Lower leg skin (tissue), 4 donors: Measurements from ENCODE around the gene PCDH9. TPM values are rescaled to one million over a fixed set of nuclear protein-coding genes. Genes with fewer than 3 reads are reported as not detected.

ENCODE experiments used
- DNase-seq, 2 donors: peaks; one replicate each; pipeline ENCODE4 v3.0.0-alpha.2; 2019; ENCODE audit warnings: low spot score in 2 of 2
- H3K4me3 ChIP-seq: fragments of 200-600 bp; sonication (generic); 2 replicates; pipeline ENCODE4 v1.5.1; 2017; ENCODE audit warnings: mild to moderate bottlenecking, low read depth; ENCODE audit not compliant: poor library complexity, severe bottlenecking
- CTCF ChIP-seq, 3 donors: fragments of 450-650 bp; IDR thresholded peaks; one replicate each; pipeline ENCODE4 v1.5.1; 2016; ENCODE audit warnings: antibody characterized with exemption in 3 of 3, mild to moderate bottlenecking in 3 of 3, moderate library complexity in 2 of 3
- POLR2A ChIP-seq, 2 donors: fragments of 450-650 bp; IDR thresholded peaks; one replicate each; pipeline ENCODE4 v1.6.1; 2016 to 2017; ENCODE audit warnings: antibody characterized with exemption in 2 of 2, mild to moderate bottlenecking in 1 of 2, moderate library complexity in 1 of 2
- WGBS, 2 donors: methylation state at CpG; one replicate each; pipeline ENCODE4 v1.1.5; 2018; 5-methylcytosine and 5-hydroxymethylcytosine counted together
- intact Hi-C: fragments of 100-400 bp; cut with DNase I; formaldehyde crosslinking; loops from one replicate; pipeline ENCODE4 v1.15.0; 2023; ENCODE audit warnings: low total_unique reads
- total RNA-seq, 4 donors: library from RNA; depleted of rRNA; stranded (reverse); fragments of >200 nt; gene quantifications; one replicate each; pipeline ENCODE4 v1.1.0, GENCODE V29; 2016

PCDH9 gene
- total RNA-seq, 4 donors from 2014 or later, result 0.21 to 0.84 (median 0.36) TPM

GRCh38 chr13:66509175-66509574 is 721.0 kb downstream of the PCDH9 start:
- WGBS, 2 donors, result 74 to 83% methylated on average over 1 of the region's 1 CpG
- H3K4me3 ChIP-seq, result no peak overlapping the region
- intact Hi-C loops, result no loop called here
- TF ChIP-seq CTCF (IDR thresholded peaks at IDR 0.05) (no peak), POLR2A (IDR thresholded peaks at IDR 0.05) (no peak)
- DNase-seq, result no peak

- TF ChIP-seq POLR2A (IDR thresholded peaks at IDR 0.05), result no peak
- TF ChIP-seq CTCF (IDR thresholded peaks at IDR 0.05), result no peak
- 93% methylated on average over 4 of the region's 4 CpGs for WGBS, 2 donors
- no peak for DNase-seq
- H3K4me3 ChIP-seq, result no peak overlapping the region
- intact Hi-C loops, result no loop called here
Measured at GRCh38 chr13:66508153-66508909, 721.8 kb downstream of the PCDH9 start.

GRCh38 chr13:66506979-66507378 is 723.2 kb downstream of the PCDH9 start:
- no peak overlapping the region for H3K4me3 ChIP-seq
- intact Hi-C loops, result no loop called here
- TF ChIP-seq POLR2A (IDR thresholded peaks at IDR 0.05), result no peak
- no peak for TF ChIP-seq CTCF (IDR thresholded peaks at IDR 0.05)
- 53 to 58% methylated on average over 2 of the region's 2 CpGs for WGBS, 2 donors
- DNase-seq, result no peak

GRCh38 chr13:66506051-66506777 is 723.9 kb downstream of the PCDH9 start:
- intact Hi-C loops, result no loop called here
- no peak for DNase-seq
- no peak overlapping the region for H3K4me3 ChIP-seq
- WGBS, 2 donors, result 84 to 87% methylated on average over 7 of the region's 7 CpGs
- TF ChIP-seq POLR2A (IDR thresholded peaks at IDR 0.05) (no peak), CTCF (IDR thresholded peaks at IDR 0.05) (no peak)

- DNase-seq, result no peak
- WGBS, 2 donors, result 75 to 77% methylated on average over 6 of the region's 6 CpGs
- intact Hi-C loops, result no loop called here
Measured at GRCh38 chr13:66503890-66504289, 726.2 kb downstream of the PCDH9 start.

More at GRCh38 chr13:66503890-66504289, 726.2 kb downstream of the PCDH9 start:
- no peak overlapping the region for H3K4me3 ChIP-seq
- no peak for TF ChIP-seq POLR2A (IDR thresholded peaks at IDR 0.05)
- TF ChIP-seq CTCF (IDR thresholded peaks at IDR 0.05), result no peak
